ENCODE measurements around the gene ZDHHC11B. TPM values are rescaled to one million over a fixed set of nuclear protein-coding genes. Genes with fewer than 3 reads are reported as not detected.
"Not testable (repeated sequence)": the region's sequence is repeated elsewhere in the genome, so short reads cannot be mapped to it uniquely, and the experiment has no call there.

Gene ZDHHC11B
- polyA plus RNA-seq, 4 donors, result 2.2 to 18.8 (median 9.5) TPM

DNA sequence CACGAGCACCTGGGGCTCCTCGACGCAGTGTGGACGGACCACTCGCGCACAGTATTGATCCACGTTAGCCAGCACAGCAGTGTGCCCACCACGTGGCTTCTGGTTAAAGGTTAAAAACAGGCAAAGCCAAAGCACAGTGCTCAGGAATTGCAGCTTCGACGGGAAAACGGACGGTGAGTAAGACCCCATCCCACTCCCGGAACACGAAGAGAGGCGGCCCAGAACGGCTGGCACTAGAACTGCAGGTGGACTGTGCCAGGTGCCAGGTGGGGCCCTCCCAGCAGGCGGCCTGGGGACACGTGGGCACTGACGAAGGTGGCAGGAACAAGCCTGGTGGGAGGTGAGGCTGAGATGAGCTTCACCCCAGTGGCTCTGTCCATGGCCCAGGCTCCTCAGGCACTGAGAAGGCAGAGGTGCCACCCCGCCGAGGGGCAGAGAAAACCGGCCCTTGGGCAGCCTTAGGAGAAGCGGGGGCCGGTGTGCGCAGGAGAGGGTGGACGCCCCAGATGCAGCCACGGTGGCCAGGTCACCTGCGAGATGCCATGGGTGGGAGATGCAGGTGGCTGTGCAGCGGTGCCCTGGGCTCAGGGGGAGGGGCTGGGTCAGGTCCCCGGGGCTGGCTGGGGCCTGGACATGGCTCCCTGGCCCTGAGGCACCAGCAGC, 96.0 kb downstream of the ZDHHC11B start:
- H3K27ac ChIP-seq (ENCODE audit: low read depth in 1 of 3, low read length in 2 of 3); H3K4me1 ChIP-seq (ENCODE audit: control insufficient read depth in 3 of 3, insufficient read depth in 2 of 3, low read depth in 1 of 3, low read length in 2 of 3); DNase-seq; H3K36me3 ChIP-seq (ENCODE audit: control insufficient read depth in 3 of 3, insufficient read depth in 2 of 3, low read depth in 1 of 3, low read length in 3 of 3); H3K4me3 ChIP-seq (ENCODE audit: low read depth in 1 of 3, low read length in 3 of 3); H3K9me3 ChIP-seq (ENCODE audit: control insufficient read depth in 2 of 2, insufficient read depth in 1 of 2, low read depth in 1 of 2, low read length in 1 of 2); H3K27me3 ChIP-seq (ENCODE audit: control insufficient read depth in 3 of 3, insufficient read depth in 3 of 3, low read length in 3 of 3); FAIRE-seq: not testable (repeated sequence)
- 85 to 93% (median 89%) methylated on average over 15 to 29 of the region's 30 CpGs for WGBS, 3 donors

DNA sequence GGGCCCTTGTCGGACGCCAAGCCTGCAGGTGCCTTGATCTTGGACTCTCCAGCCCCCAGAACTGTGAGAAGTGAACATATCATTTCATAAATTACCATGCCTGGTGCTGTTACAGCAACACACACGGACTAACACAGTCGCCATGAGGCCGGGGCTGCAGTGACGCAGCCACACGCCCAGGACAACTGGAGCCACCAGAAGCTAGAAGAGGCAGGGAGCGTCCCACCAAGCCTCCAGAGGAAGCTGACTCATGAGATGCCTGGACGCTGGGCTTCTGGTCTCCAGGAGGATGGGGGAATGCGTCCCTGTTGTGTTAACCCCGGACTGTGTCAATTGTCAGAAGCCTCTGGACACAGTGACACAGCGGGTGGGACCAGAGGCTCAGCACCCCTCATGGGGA, 97.6 kb downstream of the ZDHHC11B start:
- H3K27me3 ChIP-seq (ENCODE audit: control insufficient read depth in 3 of 3, insufficient read depth in 3 of 3, low read length in 3 of 3); FAIRE-seq: not testable (repeated sequence)

DNA sequence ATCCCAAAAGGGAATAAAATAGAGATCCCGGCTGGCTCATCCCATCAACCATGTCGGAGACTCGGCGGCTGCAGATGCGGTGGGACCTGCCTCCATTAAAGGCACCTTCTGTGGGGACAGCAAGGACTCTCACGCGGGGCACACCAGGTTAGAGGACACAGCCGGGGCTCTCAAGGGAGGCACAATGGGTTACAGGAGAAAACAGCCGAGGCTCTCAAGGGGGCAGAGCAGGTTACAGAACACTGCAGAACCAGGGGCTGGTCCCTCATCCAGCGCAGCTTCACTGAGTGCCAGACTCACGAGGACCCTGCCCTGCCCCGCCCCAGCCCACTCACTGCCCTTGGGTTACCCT, 98.4 kb downstream of the ZDHHC11B start:
- H3K4me1 ChIP-seq (ENCODE audit: control insufficient read depth in 3 of 3, insufficient read depth in 2 of 3, low read depth in 1 of 3, low read length in 2 of 3); H3K36me3 ChIP-seq (ENCODE audit: control insufficient read depth in 3 of 3, insufficient read depth in 2 of 3, low read depth in 1 of 3, low read length in 3 of 3); DNase-seq; H3K27me3 ChIP-seq (ENCODE audit: control insufficient read depth in 3 of 3, insufficient read depth in 3 of 3, low read length in 3 of 3); H3K4me3 ChIP-seq (ENCODE audit: low read depth in 1 of 3, low read length in 3 of 3); H3K9me3 ChIP-seq (ENCODE audit: control insufficient read depth in 2 of 2, insufficient read depth in 1 of 2, low read depth in 1 of 2, low read length in 1 of 2); H3K27ac ChIP-seq (ENCODE audit: low read depth in 1 of 3, low read length in 2 of 3); FAIRE-seq: not testable (repeated sequence)
- 89 to 92% (median 91%) methylated on average over 11 to 12 of the region's 12 CpGs for WGBS, 3 donors

More for the DNA sequence above, 97.6 kb downstream of the ZDHHC11B start:
- not testable (repeated sequence) for H3K4me3 ChIP-seq (ENCODE audit: low read depth in 1 of 3, low read length in 3 of 3); H3K9me3 ChIP-seq (ENCODE audit: control insufficient read depth in 2 of 2, insufficient read depth in 1 of 2, low read depth in 1 of 2, low read length in 1 of 2); H3K36me3 ChIP-seq (ENCODE audit: control insufficient read depth in 3 of 3, insufficient read depth in 2 of 3, low read depth in 1 of 3, low read length in 3 of 3); H3K27ac ChIP-seq (ENCODE audit: low read depth in 1 of 3, low read length in 2 of 3); DNase-seq; H3K4me1 ChIP-seq (ENCODE audit: control insufficient read depth in 3 of 3, insufficient read depth in 2 of 3, low read depth in 1 of 3, low read length in 2 of 3)
- 80 to 100% (median 94%) methylated on average over 1 to 12 of the region's 12 CpGs for WGBS, 3 donors

DNA sequence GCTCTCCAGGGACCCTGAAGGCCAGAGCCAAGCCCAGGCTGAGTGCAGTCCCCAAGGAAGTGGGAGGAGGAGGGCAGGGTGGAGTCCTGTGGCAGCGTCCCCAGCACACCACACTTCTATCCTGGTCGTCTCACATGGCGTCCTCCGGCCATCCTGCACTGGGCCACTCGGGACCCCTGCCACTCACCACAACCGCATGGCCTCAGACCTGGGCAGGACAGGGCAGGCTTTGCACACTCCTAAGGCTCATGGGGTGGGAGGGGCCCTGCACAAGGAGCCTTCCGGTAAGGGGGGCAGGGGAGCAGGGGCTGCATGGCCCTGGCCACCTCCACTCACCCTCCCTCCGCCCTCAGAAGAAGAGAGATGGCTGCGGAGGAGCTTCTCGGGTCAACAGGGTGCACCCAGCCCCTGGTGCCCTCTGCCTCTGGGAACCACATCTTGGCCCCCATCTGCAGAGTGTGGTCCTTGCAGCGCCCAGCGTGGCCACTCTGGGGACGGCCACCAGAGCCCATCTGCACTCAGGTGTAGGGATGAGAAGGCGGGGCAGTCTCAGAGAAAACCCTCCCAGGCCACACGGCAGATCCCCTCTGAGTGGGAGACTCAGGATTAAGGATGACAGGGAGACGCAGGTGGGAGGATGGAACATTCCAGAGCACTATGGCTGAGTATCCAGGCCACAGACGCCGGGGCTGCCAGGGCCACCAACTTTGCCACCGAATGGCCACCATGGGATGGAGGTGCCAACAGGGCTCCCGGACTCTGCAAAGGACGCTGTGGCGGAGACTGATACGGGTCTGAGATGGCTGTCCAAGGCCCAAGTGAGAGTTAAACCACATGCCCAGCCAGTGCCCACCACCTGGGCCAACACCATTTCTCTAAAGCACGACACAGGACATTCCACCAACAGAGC, 99.0 kb downstream of the ZDHHC11B start:
- H3K27ac ChIP-seq (ENCODE audit: low read depth in 1 of 3, low read length in 2 of 3), result no peak overlapping the region
- H3K4me1 ChIP-seq (ENCODE audit: control insufficient read depth in 3 of 3, insufficient read depth in 2 of 3, low read depth in 1 of 3, low read length in 2 of 3), result no peaks in the 10 kb centered on the region
- H3K4me3 ChIP-seq (ENCODE audit: low read depth in 1 of 3, low read length in 3 of 3), result no peak overlapping the region
- H3K36me3 ChIP-seq (ENCODE audit: control insufficient read depth in 3 of 3, insufficient read depth in 2 of 3, low read depth in 1 of 3, low read length in 3 of 3), result peaks cover 0 to 4% (median 0%) of the 10 kb centered on the region in 3 donors
- DNase-seq (no peak), FAIRE-seq (no peak)
- 87 to 94% (median 89%) methylated on average over 23 to 24 of the region's 24 CpGs for WGBS, 3 donors
- H3K9me3 ChIP-seq (ENCODE audit: control insufficient read depth in 2 of 2, insufficient read depth in 1 of 2, low read depth in 1 of 2, low read length in 1 of 2), result no peaks in the 10 kb centered on the region
- no peaks in the 10 kb centered on the region for H3K27me3 ChIP-seq (ENCODE audit: control insufficient read depth in 3 of 3, insufficient read depth in 3 of 3, low read length in 3 of 3)

DNA sequence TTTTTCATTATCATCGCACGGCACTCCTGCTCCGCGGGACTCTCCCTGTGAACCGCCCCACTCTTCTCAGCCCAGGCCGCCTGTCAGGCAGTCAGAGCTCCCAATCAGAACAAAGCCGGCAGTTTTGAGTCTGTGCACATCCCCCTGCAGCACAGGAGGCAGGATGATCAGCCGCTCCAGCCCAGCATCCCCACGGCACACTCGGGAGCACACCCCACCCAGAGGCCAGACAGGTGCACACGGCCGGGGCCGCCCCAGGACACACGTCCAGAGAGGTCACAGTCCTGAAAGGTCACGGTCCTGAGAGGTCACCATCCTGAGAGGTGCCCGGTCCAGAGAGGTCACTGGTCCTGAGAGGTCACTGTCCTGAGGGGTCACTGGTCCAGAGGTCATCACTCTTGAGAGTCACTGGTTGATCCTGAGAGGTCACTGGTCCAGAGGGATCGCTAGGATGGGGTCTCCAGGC, 99.7 kb downstream of the ZDHHC11B start:
- H3K9me3 ChIP-seq (ENCODE audit: control insufficient read depth in 2 of 2, insufficient read depth in 1 of 2, low read depth in 1 of 2, low read length in 1 of 2), result no peaks in the 10 kb centered on the region
- DNase-seq, result no peak
- FAIRE-seq, result no peak
- H3K4me1 ChIP-seq (ENCODE audit: control insufficient read depth in 3 of 3, insufficient read depth in 2 of 3, low read depth in 1 of 3, low read length in 2 of 3), result no peaks in the 10 kb centered on the region
- H3K27me3 ChIP-seq (ENCODE audit: control insufficient read depth in 3 of 3, insufficient read depth in 3 of 3, low read length in 3 of 3), result no peaks in the 10 kb centered on the region
- peaks cover 0 to 4% (median 0%) of the 10 kb centered on the region in 3 donors for H3K36me3 ChIP-seq (ENCODE audit: control insufficient read depth in 3 of 3, insufficient read depth in 2 of 3, low read depth in 1 of 3, low read length in 3 of 3)
- 82 to 86% (median 85%) methylated on average over 17 of the region's 17 CpGs for WGBS, 3 donors
- H3K4me3 ChIP-seq (ENCODE audit: low read depth in 1 of 3, low read length in 3 of 3), result no peak overlapping the region
- H3K27ac ChIP-seq (ENCODE audit: low read depth in 1 of 3, low read length in 2 of 3), result no peak overlapping the region

DNA sequence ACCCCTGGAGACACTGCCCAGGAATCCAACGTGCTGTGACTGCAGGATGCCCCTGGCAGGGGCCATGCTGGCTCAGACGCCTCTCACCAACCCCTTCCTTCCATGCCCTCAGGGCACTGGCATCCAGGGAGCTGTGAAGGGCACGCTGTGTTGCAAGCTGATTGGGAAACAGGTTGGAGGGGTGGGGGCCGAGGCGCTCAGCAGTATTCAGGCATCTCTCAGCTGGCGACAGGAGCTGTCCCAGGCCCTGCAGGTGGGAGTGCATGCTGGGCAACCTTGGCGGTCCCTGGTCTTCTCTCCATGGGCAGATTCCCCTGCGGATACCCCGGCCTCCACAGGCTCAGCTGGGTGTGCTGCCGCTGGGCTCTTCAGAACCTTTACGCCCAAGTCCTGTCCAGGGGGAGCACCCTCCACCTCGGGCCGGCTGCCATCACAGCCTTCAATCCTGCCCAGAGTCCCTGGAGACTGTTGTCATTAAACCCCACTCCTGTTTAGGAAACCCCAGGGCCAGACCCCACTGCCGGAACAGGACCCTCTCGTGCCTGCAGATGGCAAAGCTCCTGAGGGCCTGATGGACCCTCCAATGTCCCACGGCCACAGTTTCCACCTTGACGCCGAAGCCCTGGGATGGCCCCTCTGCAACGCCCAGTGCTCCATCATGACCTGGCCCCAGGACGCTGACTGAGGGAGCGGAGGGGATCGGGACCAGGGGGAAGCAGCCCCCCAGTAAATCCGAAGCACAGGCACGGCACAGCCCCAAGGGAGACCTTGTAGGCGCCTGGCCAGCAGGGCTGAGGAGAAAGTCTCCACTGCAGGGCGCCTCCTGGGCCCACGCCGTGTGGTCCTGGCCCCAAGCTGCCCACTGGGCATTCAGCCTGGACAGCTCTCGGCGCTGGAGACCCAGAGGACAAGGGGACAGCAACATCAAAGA, 100.7 kb downstream of the ZDHHC11B start:
- FAIRE-seq (no peak), DNase-seq (no peak)
- no peaks in the 10 kb centered on the region for H3K4me1 ChIP-seq (ENCODE audit: control insufficient read depth in 3 of 3, insufficient read depth in 2 of 3, low read depth in 1 of 3, low read length in 2 of 3)
- H3K27me3 ChIP-seq (ENCODE audit: control insufficient read depth in 3 of 3, insufficient read depth in 3 of 3, low read length in 3 of 3), result no peaks in the 10 kb centered on the region
- H3K9me3 ChIP-seq (ENCODE audit: control insufficient read depth in 2 of 2, insufficient read depth in 1 of 2, low read depth in 1 of 2, low read length in 1 of 2), result no peaks in the 10 kb centered on the region
- H3K27ac ChIP-seq (ENCODE audit: low read depth in 1 of 3, low read length in 2 of 3), result no peak overlapping the region
- 74 to 90% (median 83%) methylated on average over 29 to 30 of the region's 30 CpGs for WGBS, 3 donors
- H3K4me3 ChIP-seq (ENCODE audit: low read depth in 1 of 3, low read length in 3 of 3), result no peak overlapping the region
- H3K36me3 ChIP-seq (ENCODE audit: control insufficient read depth in 3 of 3, insufficient read depth in 2 of 3, low read depth in 1 of 3, low read length in 3 of 3), result peaks cover 0 to 4% (median 0%) of the 10 kb centered on the region in 3 donors

DNA sequence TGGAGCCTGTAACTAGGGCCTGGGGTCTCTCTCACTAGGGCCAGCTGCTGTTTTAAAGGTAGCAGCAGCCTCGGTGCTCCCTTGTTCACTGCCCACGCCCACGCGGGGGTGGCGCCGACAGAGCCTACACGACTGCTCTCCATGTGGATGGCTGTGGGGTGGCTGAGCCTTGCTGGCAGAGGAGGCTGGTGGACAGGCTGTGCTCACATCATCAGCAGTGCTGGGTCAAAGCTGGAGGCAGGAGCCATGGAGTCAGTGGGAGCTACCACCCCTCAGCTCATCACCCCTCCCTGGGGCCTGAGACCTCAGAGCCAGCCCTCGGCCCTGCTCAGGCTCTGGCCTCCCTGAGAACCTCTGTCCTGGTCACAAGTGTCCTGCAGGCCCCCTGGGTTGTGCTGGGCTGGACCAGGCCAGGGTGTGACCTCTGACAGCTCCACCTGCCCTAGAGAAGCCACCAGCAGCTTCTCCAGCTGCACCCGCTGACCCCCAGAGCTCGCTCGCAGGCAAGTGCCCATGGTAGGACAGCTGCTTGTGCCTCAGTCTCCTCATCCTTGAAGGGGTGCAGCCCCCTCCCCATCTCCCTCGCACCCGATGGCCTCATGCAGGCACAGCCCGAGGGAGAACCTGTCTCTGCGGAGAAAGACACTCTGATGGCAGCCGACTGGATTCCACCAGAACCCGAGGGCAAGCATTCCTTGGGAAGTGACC, 101.7 kb downstream of the ZDHHC11B start:
- not testable (repeated sequence) for H3K27me3 ChIP-seq (ENCODE audit: control insufficient read depth in 3 of 3, insufficient read depth in 3 of 3, low read length in 3 of 3); H3K27ac ChIP-seq (ENCODE audit: low read depth in 1 of 3, low read length in 2 of 3); H3K4me1 ChIP-seq (ENCODE audit: control insufficient read depth in 3 of 3, insufficient read depth in 2 of 3, low read depth in 1 of 3, low read length in 2 of 3); DNase-seq; H3K36me3 ChIP-seq (ENCODE audit: control insufficient read depth in 3 of 3, insufficient read depth in 2 of 3, low read depth in 1 of 3, low read length in 3 of 3); H3K4me3 ChIP-seq (ENCODE audit: low read depth in 1 of 3, low read length in 3 of 3); FAIRE-seq; H3K9me3 ChIP-seq (ENCODE audit: control insufficient read depth in 2 of 2, insufficient read depth in 1 of 2, low read depth in 1 of 2, low read length in 1 of 2)
- 81 to 86% (median 82%) methylated on average over 16 to 17 of the region's 17 CpGs for WGBS, 3 donors
